Sigmoid colon (tissue), 4 donors: ENCODE results near the gene REV3L.

Experiments
- CTCF ChIP-seq, 4 experiments: fragments of 450-650 bp in 3 of 4; fragments of 200-600 bp in 1 of 4; IDR thresholded peaks; one replicate each; pipeline ENCODE4 v1.5.1; 2016 to 2019; ENCODE audit warnings: antibody characterized with exemption in 4 of 4, mild to moderate bottlenecking in 3 of 4, moderate library complexity in 2 of 4
- EP300 ChIP-seq, 4 donors: sonication (generic); formaldehyde crosslinking; IDR thresholded peaks; one replicate each; pipeline ENCODE4 v1.6.1; 2017; ENCODE audit warnings: antibody characterized with exemption in 4 of 4
- POLR2A ChIP-seq, 2 donors: fragments of 450-650 bp; IDR thresholded peaks; one replicate each; pipeline ENCODE4 v1.6.1; 2016; ENCODE audit warnings: antibody characterized with exemption in 2 of 2, mild to moderate bottlenecking in 2 of 2, moderate library complexity in 2 of 2

- TF ChIP-seq EP300 (IDR thresholded peaks at IDR 0.05) (peak in 2 of 4 donors; percentile 10 to 34), POLR2A (IDR thresholded peaks at IDR 0.05) (peak; percentile 52), CTCF (IDR thresholded peaks at IDR 0.05) (no peak)
These were observed 966 bp upstream of the REV3L start for GRCh38 chr6:111483736-111484632.
